NCI-H2171 (cell line): ENCODE results near the gene HTR6.

Experiments used
- DNase-seq: peaks from one replicate; lab custom pipeline; 2025; lab: John Stamatoyannopoulos, UW

The HTR6 gene

GRCh38 chr1:19656780-19657466 is 7.8 kb upstream of the HTR6 start:
- no peak for DNase-seq

DNA sequence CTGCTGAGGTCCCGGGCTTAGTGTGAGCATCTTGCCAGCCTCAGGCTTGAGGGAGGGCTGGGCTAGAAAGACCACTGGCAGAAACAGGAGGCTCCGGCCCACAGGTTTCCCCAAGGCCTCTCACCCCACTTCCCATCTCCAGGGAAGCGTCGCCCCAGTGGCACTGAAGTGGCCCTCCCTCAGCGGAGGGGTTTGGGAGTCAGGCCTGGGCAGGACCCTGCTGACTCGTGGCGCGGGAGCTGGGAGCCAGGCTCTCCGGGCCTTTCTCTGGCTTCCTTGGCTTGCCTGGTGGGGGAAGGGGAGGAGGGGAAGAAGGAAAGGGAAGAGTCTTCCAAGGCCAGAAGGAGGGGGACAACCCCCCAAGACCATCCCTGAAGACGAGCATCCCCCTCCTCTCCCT is 7.2 kb upstream of the HTR6 start:
- no peak for DNase-seq

GRCh38 chr1:19658186-19658585 is 6.5 kb upstream of the HTR6 start:
- no peak for DNase-seq

GRCh38 chr1:19661721-19662228 is 2.9 kb upstream of the HTR6 start:
- DNase-seq = peak; percentile 41

- DNase-seq = no peak
These were observed 2.4 kb upstream of the HTR6 start for GRCh38 chr1:19662313-19662712.

GRCh38 chr1:19665186-19665495 is 466 bp downstream of the HTR6 start:
- no peak for DNase-seq

DNA sequence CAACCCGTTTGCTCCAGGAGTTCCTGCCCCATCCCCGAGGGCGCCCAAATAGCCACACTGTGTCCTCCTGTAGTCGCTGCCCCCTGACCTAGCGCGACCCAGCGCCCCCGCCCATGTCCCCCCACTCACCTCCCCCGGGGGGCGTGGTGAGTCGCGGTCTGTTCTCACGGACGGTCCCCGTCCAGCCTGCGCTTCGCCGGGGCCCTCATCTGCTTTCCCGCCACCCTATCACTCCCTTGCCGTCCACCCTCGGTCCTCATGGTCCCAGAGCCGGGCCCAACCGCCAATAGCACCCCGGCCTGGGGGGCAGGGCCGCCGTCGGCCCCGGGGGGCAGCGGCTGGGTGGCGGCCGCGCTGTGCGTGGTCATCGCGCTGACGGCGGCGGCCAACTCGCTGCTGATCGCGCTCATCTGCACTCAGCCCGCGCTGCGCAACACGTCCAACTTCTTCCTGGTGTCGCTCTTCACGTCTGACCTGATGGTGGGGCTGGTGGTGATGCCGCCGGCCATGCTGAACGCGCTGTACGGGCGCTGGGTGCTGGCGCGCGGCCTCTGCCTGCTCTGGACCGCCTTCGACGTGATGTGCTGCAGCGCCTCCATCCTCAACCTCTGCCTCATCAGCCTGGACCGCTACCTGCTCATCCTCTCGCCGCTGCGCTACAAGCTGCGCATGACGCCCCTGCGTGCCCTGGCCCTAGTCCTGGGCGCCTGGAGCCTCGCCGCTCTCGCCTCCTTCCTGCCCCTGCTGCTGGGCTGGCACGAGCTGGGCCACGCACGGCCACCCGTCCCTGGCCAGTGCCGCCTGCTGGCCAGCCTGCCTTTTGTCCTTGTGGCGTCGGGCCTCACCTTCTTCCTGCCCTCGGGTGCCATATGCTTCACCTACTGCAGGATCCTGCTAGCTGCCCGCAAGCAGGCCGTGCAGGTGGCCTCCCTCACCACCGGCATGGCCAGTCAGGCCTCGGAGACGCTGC is 1.1 kb downstream of the HTR6 start:
- DNase-seq = no peak

GRCh38 chr1:19668888-19669287 is 4.2 kb downstream of the HTR6 start:
- no peak for DNase-seq

GRCh38 chr1:19670787-19671186 is 6.1 kb downstream of the HTR6 start:
- DNase-seq = no peak

- DNase-seq = no peak
These were observed 7.6 kb downstream of the HTR6 start for GRCh38 chr1:19672237-19672636.

GRCh38 chr1:19675797-19676196 is 11.1 kb downstream of the HTR6 start:
- no peak for DNase-seq

DNA sequence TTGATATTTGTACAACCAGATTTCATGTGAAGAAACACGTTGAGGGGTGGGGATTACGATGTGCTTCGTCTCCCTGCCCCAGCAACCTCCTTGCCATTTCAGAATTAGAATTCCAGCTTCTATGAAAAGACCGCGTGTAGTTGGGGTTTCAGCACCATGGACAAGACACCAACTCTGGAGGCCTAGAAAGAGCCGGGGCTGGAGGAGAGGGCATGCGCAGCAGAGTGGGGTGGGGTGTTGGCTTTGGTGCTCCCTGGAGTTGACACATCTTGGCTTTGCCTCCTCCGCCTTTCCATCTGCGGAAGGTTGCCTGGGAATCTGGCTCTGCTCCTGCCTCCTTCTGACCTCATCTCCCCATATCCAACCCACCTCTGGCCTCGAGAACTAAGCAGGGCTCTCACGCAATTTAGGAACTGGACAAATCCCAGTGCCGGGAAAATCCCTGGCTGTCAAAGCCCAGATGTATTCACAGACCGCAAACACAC is 11.8 kb downstream of the HTR6 start:
- DNase-seq = no peak

DNA sequence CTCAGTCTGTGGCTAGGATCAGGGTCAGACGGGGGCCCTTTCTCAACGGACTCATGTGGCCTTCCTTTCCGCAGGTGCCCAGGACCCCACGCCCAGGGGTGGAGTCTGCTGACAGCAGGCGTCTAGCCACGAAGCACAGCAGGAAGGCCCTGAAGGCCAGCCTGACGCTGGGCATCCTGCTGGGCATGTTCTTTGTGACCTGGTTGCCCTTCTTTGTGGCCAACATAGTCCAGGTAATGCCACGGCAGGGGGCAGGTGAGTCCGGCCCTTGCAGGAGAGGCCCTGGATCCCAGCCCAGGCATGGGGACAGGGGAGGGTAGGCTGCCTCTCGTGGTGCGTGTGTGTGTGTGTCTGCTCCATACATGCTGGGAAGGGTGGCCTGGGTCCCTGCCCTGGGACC is 13.8 kb downstream of the HTR6 start:
- DNase-seq = no peak

DNA sequence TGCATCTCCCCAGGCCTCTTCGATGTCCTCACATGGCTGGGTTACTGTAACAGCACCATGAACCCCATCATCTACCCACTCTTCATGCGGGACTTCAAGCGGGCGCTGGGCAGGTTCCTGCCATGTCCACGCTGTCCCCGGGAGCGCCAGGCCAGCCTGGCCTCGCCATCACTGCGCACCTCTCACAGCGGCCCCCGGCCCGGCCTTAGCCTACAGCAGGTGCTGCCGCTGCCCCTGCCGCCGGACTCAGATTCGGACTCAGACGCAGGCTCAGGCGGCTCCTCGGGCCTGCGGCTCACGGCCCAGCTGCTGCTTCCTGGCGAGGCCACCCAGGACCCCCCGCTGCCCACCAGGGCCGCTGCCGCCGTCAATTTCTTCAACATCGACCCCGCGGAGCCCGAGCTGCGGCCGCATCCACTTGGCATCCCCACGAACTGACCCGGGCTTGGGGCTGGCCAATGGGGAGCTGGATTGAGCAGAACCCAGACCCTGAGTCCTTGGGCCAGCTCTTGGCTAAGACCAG is 14.3 kb downstream of the HTR6 start:
- DNase-seq = no peak

DNA sequence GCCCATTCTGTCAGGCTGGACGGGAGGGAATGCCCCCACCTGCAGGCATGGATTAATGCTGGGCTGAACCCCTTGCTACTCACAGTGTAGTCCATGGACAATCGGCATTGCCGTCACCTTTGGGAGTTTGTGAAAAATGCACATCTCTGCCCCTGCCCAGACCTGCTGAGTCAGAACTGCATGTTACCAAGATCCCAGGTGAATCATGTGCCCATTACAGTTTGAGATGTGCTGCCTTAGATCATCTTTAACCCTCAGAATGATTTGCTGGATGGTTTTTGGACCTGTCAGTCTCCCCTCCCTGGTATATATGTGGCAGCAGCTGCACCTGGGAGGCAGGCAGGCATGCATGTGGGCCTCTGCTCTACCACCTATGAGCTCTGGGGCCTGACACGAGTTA is 15.0 kb downstream of the HTR6 start:
- DNase-seq = no peak

- no peak for DNase-seq
These were observed 16.0 kb downstream of the HTR6 start for GRCh38 chr1:19680644-19681043.

DNA sequence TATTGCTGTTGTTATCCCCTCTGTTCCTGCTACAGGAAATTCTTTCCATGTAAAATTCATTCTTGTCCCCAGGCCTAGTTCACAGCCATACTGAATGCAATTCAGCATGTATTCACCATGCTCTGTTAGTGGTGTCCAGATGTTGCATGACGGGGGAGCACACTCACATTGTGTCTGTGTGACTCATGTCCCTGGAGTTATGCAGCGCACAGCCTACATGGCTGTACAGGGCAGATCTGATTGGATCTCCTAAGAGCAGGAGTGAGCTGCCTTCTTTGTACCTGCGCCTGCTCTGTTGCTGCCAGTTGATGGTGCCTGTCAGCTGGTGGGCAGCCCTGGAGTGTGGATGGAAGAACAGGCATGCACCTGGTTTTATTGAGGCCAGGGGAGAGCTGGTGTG is 17.6 kb downstream of the HTR6 start:
- no peak for DNase-seq

- no peak for DNase-seq
These were observed 18.2 kb downstream of the HTR6 start for GRCh38 chr1:19682901-19683300.

GRCh38 chr1:19683351-19683750 is 18.7 kb downstream of the HTR6 start:
- no peak for DNase-seq

- no peak for DNase-seq
These were observed 20.0 kb downstream of the HTR6 start for GRCh38 chr1:19684677-19685076.

- no peak for DNase-seq
These were observed 21.3 kb downstream of the HTR6 start for GRCh38 chr1:19685994-19686393.

GRCh38 chr1:19687414-19687813 is 22.7 kb downstream of the HTR6 start:
- no peak for DNase-seq
